ENCODE results near the gene RFXANK. TPM values are rescaled to one million over a fixed set of nuclear protein-coding genes. Genes with fewer than 3 reads are reported as not detected.

RFXANK gene
- polyA plus RNA-seq, 4 donors = 59.7 to 149 (median 104) TPM

- H3K4me1 ChIP-seq (ENCODE audit: control insufficient read depth in 3 of 3, insufficient read depth in 2 of 3, low read depth in 1 of 3, low read length in 2 of 3) = no peaks in the 10 kb centered on the region
- H3K27ac ChIP-seq (ENCODE audit: low read depth in 1 of 3, low read length in 2 of 3) = no peak overlapping the region
- peaks cover 0 to 6% of the 10 kb centered on the region in 2 donors for H3K9me3 ChIP-seq (ENCODE audit: control insufficient read depth in 2 of 2, insufficient read depth in 1 of 2, low read depth in 1 of 2, low read length in 1 of 2)
- no peaks in the 10 kb centered on the region for H3K36me3 ChIP-seq (ENCODE audit: control insufficient read depth in 3 of 3, insufficient read depth in 2 of 3, low read depth in 1 of 3, low read length in 3 of 3)
- DNase-seq (peak; percentile 80 to 84), FAIRE-seq (no peak)
- 1 to 3% (median 2%) methylated on average over 48 to 59 of the region's 59 CpGs for WGBS, 3 donors
- peaks cover 0 to 25% (median 2%) of the 10 kb centered on the region in 3 donors for H3K27me3 ChIP-seq (ENCODE audit: control insufficient read depth in 3 of 3, insufficient read depth in 3 of 3, low read length in 3 of 3)
- H3K4me3 ChIP-seq (ENCODE audit: low read depth in 1 of 3, low read length in 3 of 3) = peak overlapping the region in 2 of 3 donors; percentile 26 to 32
These were observed 32.9 kb downstream of the RFXANK start for GRCh38 chr19:19224852-19225494.

GRCh38 chr19:19226204-19226603 lies 34.1 kb downstream of the RFXANK start:
- 71 to 85% (median 77%) methylated on average over 5 of the region's 5 CpGs for WGBS, 3 donors
- no peaks in the 10 kb centered on the region for H3K4me1 ChIP-seq (ENCODE audit: control insufficient read depth in 3 of 3, insufficient read depth in 2 of 3, low read depth in 1 of 3, low read length in 2 of 3)
- H3K27me3 ChIP-seq (ENCODE audit: control insufficient read depth in 3 of 3, insufficient read depth in 3 of 3, low read length in 3 of 3) = peaks cover 0 to 25% (median 2%) of the 10 kb centered on the region in 3 donors
- no peak overlapping the region for H3K4me3 ChIP-seq (ENCODE audit: low read depth in 1 of 3, low read length in 3 of 3)
- FAIRE-seq = no peak
- no peaks in the 10 kb centered on the region for H3K36me3 ChIP-seq (ENCODE audit: control insufficient read depth in 3 of 3, insufficient read depth in 2 of 3, low read depth in 1 of 3, low read length in 3 of 3)
- H3K9me3 ChIP-seq (ENCODE audit: control insufficient read depth in 2 of 2, insufficient read depth in 1 of 2, low read depth in 1 of 2, low read length in 1 of 2) = peaks cover 0 to 6% of the 10 kb centered on the region in 2 donors
- H3K27ac ChIP-seq (ENCODE audit: low read depth in 1 of 3, low read length in 2 of 3) = no peak overlapping the region
- no peak for DNase-seq

GRCh38 chr19:19226663-19227062 lies 34.6 kb downstream of the RFXANK start:
- DNase-seq (no peak), FAIRE-seq (no peak)
- WGBS, 3 donors = 70 to 73% (median 71%) methylated on average over 10 of the region's 10 CpGs
- Histone ChIP-seq H3K9me3 (ENCODE audit: control insufficient read depth in 2 of 2, insufficient read depth in 1 of 2, low read depth in 1 of 2, low read length in 1 of 2) (peaks cover 0 to 6% of the 10 kb centered on the region in 2 donors), H3K4me3 (ENCODE audit: low read depth in 1 of 3, low read length in 3 of 3) (no peak overlapping the region), H3K27ac (ENCODE audit: low read depth in 1 of 3, low read length in 2 of 3) (no peak overlapping the region), H3K4me1 (ENCODE audit: control insufficient read depth in 3 of 3, insufficient read depth in 2 of 3, low read depth in 1 of 3, low read length in 2 of 3) (no peaks in the 10 kb centered on the region), H3K27me3 (ENCODE audit: control insufficient read depth in 3 of 3, insufficient read depth in 3 of 3, low read length in 3 of 3) (peaks cover 0 to 25% (median 2%) of the 10 kb centered on the region in 3 donors), H3K36me3 (ENCODE audit: control insufficient read depth in 3 of 3, insufficient read depth in 2 of 3, low read depth in 1 of 3, low read length in 3 of 3) (no peaks in the 10 kb centered on the region)

DNA sequence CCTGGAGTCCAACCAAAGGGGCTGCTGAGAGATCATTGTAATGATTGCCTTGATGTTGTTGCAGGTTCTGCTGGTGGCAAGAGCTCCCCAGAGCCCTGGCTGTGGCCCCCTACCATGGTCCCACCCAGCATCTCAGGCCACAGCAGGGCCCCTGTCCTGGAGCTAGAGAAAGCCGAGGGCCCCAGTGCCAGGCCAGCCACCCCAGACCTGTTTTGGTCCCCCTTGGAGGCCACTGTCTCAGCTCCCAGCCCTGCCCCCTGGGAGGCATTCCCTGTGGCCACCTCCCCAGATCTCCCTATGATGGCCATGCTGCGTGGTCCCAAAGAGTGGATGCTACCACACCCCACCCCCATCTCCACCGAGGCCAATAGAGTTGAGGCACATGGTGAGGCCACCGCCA lies 35.2 kb downstream of the RFXANK start:
- FAIRE-seq = no peak

DNA sequence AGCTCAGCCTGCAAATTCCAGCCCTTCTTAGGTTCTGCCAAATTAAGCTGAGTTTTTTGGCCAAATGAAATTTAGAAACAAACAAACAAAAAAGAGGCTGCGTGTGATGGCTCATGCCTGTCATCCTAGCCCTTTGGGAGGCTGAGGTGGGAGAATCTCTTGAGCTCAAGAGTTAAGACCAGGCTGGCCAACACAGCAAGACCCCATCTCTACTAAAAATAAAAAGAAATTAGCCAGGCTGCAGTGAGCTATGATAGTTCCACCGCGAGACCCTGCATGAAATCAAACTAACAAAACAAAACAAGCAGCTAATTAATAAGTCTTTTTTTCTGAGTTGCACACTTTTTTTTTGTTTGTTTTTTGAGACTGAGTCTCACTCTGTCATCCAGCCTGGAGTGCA lies 37.6 kb downstream of the RFXANK start:
- no peaks in the 10 kb centered on the region for H3K4me1 ChIP-seq (ENCODE audit: control insufficient read depth in 3 of 3, insufficient read depth in 2 of 3, low read depth in 1 of 3, low read length in 2 of 3)
- H3K27ac ChIP-seq (ENCODE audit: low read depth in 1 of 3, low read length in 2 of 3) = no peak overlapping the region
- no peak for FAIRE-seq
- no peak for DNase-seq
- peaks cover 2 to 14% (median 4%) of the 10 kb centered on the region in 3 donors for H3K27me3 ChIP-seq (ENCODE audit: control insufficient read depth in 3 of 3, insufficient read depth in 3 of 3, low read length in 3 of 3)
- WGBS, 3 donors = 79 to 95% (median 85%) methylated on average over 3 of the region's 3 CpGs
- no peaks in the 10 kb centered on the region for H3K36me3 ChIP-seq (ENCODE audit: control insufficient read depth in 3 of 3, insufficient read depth in 2 of 3, low read depth in 1 of 3, low read length in 3 of 3)
- H3K4me3 ChIP-seq (ENCODE audit: low read depth in 1 of 3, low read length in 3 of 3) = no peak overlapping the region
- H3K9me3 ChIP-seq (ENCODE audit: control insufficient read depth in 2 of 2, insufficient read depth in 1 of 2, low read depth in 1 of 2, low read length in 1 of 2) = peaks cover 0 to 14% of the 10 kb centered on the region in 2 donors

More for the DNA sequence above, 35.2 kb downstream of the RFXANK start:
- Histone ChIP-seq H3K27ac (ENCODE audit: low read depth in 1 of 3, low read length in 2 of 3) (no peak overlapping the region), H3K36me3 (ENCODE audit: control insufficient read depth in 3 of 3, insufficient read depth in 2 of 3, low read depth in 1 of 3, low read length in 3 of 3) (no peaks in the 10 kb centered on the region), H3K9me3 (ENCODE audit: control insufficient read depth in 2 of 2, insufficient read depth in 1 of 2, low read depth in 1 of 2, low read length in 1 of 2) (peaks cover 0 to 6% of the 10 kb centered on the region in 2 donors), H3K4me1 (ENCODE audit: control insufficient read depth in 3 of 3, insufficient read depth in 2 of 3, low read depth in 1 of 3, low read length in 2 of 3) (no peaks in the 10 kb centered on the region), H3K27me3 (ENCODE audit: control insufficient read depth in 3 of 3, insufficient read depth in 3 of 3, low read length in 3 of 3) (peaks cover 2 to 25% (median 2%) of the 10 kb centered on the region in 3 donors), H3K4me3 (ENCODE audit: low read depth in 1 of 3, low read length in 3 of 3) (no peak overlapping the region)
- DNase-seq = no peak
- 70 to 76% (median 74%) methylated on average over 4 of the region's 4 CpGs for WGBS, 3 donors

GRCh38 chr19:19230999-19231398 lies 38.9 kb downstream of the RFXANK start:
- DNase-seq (no peak), FAIRE-seq (no peak)
- no peaks in the 10 kb centered on the region for H3K4me1 ChIP-seq (ENCODE audit: control insufficient read depth in 3 of 3, insufficient read depth in 2 of 3, low read depth in 1 of 3, low read length in 2 of 3)
- peaks cover 0 to 26% of the 10 kb centered on the region in 2 donors for H3K9me3 ChIP-seq (ENCODE audit: control insufficient read depth in 2 of 2, insufficient read depth in 1 of 2, low read depth in 1 of 2, low read length in 1 of 2)
- H3K4me3 ChIP-seq (ENCODE audit: low read depth in 1 of 3, low read length in 3 of 3) = no peak overlapping the region
- no peak overlapping the region for H3K27ac ChIP-seq (ENCODE audit: low read depth in 1 of 3, low read length in 2 of 3)
- 58 to 80% (median 63%) methylated on average over 9 of the region's 9 CpGs for WGBS, 3 donors
- H3K27me3 ChIP-seq (ENCODE audit: control insufficient read depth in 3 of 3, insufficient read depth in 3 of 3, low read length in 3 of 3) = peaks cover 2 to 9% (median 4%) of the 10 kb centered on the region in 3 donors
- no peaks in the 10 kb centered on the region for H3K36me3 ChIP-seq (ENCODE audit: control insufficient read depth in 3 of 3, insufficient read depth in 2 of 3, low read depth in 1 of 3, low read length in 3 of 3)

GRCh38 chr19:19232261-19232721 lies 40.2 kb downstream of the RFXANK start:
- H3K4me3 ChIP-seq (ENCODE audit: low read depth in 1 of 3, low read length in 3 of 3) = no peak overlapping the region
- peaks cover 0 to 26% of the 10 kb centered on the region in 2 donors for H3K9me3 ChIP-seq (ENCODE audit: control insufficient read depth in 2 of 2, insufficient read depth in 1 of 2, low read depth in 1 of 2, low read length in 1 of 2)
- WGBS, 3 donors = 72 to 79% (median 74%) methylated on average over 18 to 19 of the region's 19 CpGs
- FAIRE-seq (no peak), DNase-seq (no peak)
- peaks cover 0 to 6% (median 4%) of the 10 kb centered on the region in 3 donors for H3K27me3 ChIP-seq (ENCODE audit: control insufficient read depth in 3 of 3, insufficient read depth in 3 of 3, low read length in 3 of 3)
- H3K4me1 ChIP-seq (ENCODE audit: control insufficient read depth in 3 of 3, insufficient read depth in 2 of 3, low read depth in 1 of 3, low read length in 2 of 3) = no peaks in the 10 kb centered on the region
- H3K36me3 ChIP-seq (ENCODE audit: control insufficient read depth in 3 of 3, insufficient read depth in 2 of 3, low read depth in 1 of 3, low read length in 3 of 3) = no peaks in the 10 kb centered on the region
- no peak overlapping the region for H3K27ac ChIP-seq (ENCODE audit: low read depth in 1 of 3, low read length in 2 of 3)

- no peaks in the 10 kb centered on the region for H3K4me1 ChIP-seq (ENCODE audit: control insufficient read depth in 3 of 3, insufficient read depth in 2 of 3, low read depth in 1 of 3, low read length in 2 of 3)
- FAIRE-seq (no peak), DNase-seq (no peak)
- H3K4me3 ChIP-seq (ENCODE audit: low read depth in 1 of 3, low read length in 3 of 3) = no peak overlapping the region
- H3K9me3 ChIP-seq (ENCODE audit: control insufficient read depth in 2 of 2, insufficient read depth in 1 of 2, low read depth in 1 of 2, low read length in 1 of 2) = peaks cover 0 to 26% of the 10 kb centered on the region in 2 donors
- no peak overlapping the region for H3K27ac ChIP-seq (ENCODE audit: low read depth in 1 of 3, low read length in 2 of 3)
- H3K27me3 ChIP-seq (ENCODE audit: control insufficient read depth in 3 of 3, insufficient read depth in 3 of 3, low read length in 3 of 3) = peaks cover 0 to 4% (median 1%) of the 10 kb centered on the region in 3 donors
- H3K36me3 ChIP-seq (ENCODE audit: control insufficient read depth in 3 of 3, insufficient read depth in 2 of 3, low read depth in 1 of 3, low read length in 3 of 3) = no peaks in the 10 kb centered on the region
- WGBS, 3 donors = 84 to 92% (median 88%) methylated on average over 2 of the region's 2 CpGs
These were observed 42.3 kb downstream of the RFXANK start for GRCh38 chr19:19234220-19234816.
